ENCODE results near the gene ENDOV. TPM values are rescaled to one million over a fixed set of nuclear protein-coding genes. Genes with fewer than 3 reads are reported as not detected.
A peak's percentile ranks its signal among the peaks of the same experiment; 100 is the strongest.

The ENDOV gene
- total and polyA plus RNA-seq, 11 donors: 4.2 to 16.2 (median 9.4) TPM

DNA sequence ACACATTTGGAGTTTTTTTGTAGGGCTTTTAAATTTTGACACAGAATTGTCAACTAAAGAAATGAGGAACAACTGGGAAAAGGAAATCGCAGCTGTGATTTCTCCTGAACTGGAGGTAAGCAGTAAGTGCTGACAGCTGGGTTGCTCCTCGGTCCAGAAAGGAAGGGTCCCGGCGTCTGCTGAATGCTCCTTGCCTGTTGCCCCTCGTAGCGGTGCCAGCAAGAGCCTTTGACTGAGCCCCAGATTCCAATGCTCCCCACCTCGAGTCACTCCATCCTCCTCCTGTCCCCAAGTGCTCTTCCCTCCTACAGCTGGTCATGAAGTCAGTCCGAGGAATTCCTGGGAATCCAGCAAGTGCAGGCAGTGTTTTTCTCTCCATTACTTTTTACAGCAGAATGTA, 32.0 kb upstream of the ENDOV start:
- Histone ChIP-seq H3K4me1 (no peaks in the 10 kb centered on the region), H3K27me3 (no peaks in the 10 kb centered on the region), H3K4me3 (no peak overlapping the region), H3K9me3 (no peaks in the 10 kb centered on the region), H3K36me3 (peaks cover 0 to 100% (median 97%) of the 10 kb centered on the region in 9 donors), H3K27ac (no peak overlapping the region)
- intact Hi-C loops (cut with DNase I): no loop called here
- no peak for TF ChIP-seq POLR2A (IDR thresholded peaks at IDR 0.05)
- TF ChIP-seq, protein P1, sequence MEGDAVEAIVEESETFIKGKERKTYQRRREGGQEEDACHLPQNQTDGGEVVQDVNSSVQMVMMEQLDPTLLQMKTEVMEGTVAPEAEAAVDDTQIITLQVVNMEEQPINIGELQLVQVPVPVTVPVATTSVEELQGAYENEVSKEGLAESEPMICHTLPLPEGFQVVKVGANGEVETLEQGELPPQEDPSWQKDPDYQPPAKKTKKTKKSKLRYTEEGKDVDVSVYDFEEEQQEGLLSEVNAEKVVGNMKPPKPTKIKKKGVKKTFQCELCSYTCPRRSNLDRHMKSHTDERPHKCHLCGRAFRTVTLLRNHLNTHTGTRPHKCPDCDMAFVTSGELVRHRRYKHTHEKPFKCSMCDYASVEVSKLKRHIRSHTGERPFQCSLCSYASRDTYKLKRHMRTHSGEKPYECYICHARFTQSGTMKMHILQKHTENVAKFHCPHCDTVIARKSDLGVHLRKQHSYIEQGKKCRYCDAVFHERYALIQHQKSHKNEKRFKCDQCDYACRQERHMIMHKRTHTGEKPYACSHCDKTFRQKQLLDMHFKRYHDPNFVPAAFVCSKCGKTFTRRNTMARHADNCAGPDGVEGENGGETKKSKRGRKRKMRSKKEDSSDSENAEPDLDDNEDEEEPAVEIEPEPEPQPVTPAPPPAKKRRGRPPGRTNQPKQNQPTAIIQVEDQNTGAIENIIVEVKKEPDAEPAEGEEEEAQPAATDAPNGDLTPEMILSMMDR (IDR thresholded peaks at IDR 0.05): no peak
- no peak for ATAC-seq
- no peak for DNase-seq
- 84 to 91% (median 89%) methylated on average over 8 of the region's 8 CpGs for whole genome bisulfite sequencing, 4 donors

DNA sequence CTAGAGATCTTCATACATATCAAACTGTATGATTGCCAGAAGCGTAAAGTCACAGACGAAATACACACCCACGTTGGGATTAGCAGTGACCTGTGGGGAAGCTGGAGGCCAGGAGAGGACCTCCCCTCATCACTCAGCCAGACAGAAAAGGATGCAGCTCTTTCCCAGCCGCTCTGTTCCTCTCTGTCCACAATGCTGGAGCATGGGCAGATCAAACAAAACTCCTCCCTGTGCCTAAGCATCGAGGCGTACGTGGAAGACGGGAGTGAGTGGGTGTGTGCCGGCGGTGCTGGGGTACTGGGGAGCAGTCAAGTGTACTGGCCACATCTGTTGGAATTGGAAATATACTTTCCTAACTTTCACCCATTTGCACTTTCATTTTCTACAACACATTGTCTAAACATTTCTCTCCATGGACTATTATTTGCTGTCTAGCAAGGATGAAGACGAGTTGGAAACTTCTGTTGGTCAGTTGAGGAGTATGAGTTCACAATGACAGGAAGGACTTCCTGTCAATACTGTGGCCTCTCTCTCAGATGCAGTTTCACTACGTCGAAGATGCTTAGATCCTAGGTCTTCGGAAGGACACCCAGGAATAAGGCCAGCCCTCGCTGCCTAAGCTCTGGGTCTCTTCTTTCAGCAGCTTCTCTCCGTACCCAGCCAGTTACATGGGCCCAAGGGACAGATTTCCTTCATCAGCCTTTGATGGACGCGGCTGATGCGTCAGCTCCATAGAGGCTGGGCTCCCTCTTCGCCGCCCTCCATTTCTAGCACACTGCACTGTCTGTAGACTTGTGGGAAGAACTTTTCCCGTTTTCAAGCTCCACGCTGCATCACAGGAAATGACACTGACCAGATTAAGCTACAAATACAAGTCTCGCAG, 30.6 kb upstream of the ENDOV start:
- H3K9me3 ChIP-seq: no peaks in the 10 kb centered on the region
- TF ChIP-seq, protein P1 (IDR thresholded peaks at IDR 0.05): no peak
- TF ChIP-seq POLR2A (IDR thresholded peaks at IDR 0.05): no peak

DNA sequence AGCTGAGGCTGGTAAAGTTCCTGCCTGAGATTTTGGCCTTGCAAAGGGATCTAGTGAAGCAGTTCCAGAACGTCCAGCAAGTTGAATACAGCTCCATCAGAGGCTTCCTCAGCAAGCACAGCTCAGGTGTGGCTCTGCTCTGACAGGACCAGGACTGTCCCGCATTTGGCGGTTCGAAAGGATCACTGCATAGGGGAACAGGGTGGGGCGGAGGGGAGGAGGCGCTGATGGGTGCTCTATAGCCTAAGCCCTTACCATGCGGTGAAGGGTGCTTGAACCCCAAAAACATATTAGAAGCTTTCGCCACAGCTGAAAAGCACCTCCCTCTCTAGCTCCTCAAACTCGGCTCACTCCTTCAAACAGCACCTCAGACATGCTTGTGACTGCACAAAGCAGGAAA, 29.9 kb upstream of the ENDOV start:
- WGBS, 4 donors: 92 to 96% (median 95%) methylated on average over 9 of the region's 9 CpGs
- intact Hi-C loops (cut with DNase I): no loop called here
- DNase-seq (no peak), ATAC-seq (no peak)
- no peaks in the 10 kb centered on the region for H3K27me3 ChIP-seq
- H3K36me3 ChIP-seq: peaks cover 0 to 100% (median 100%) of the 10 kb centered on the region in 9 donors
- TF ChIP-seq, protein P1 (IDR thresholded peaks at IDR 0.05): no peak
- TF ChIP-seq POLR2A (IDR thresholded peaks at IDR 0.05): no peak
- no peak overlapping the region for H3K4me3 ChIP-seq
- peak overlapping the region in 2 of 12 donors; percentile 9 to 38 for H3K27ac ChIP-seq
- H3K9me3 ChIP-seq: no peaks in the 10 kb centered on the region
- no peaks in the 10 kb centered on the region for H3K4me1 ChIP-seq

More for the DNA sequence above, 30.6 kb upstream of the ENDOV start:
- 78 to 85% (median 79%) methylated on average over 24 of the region's 24 CpGs for WGBS, 4 donors
- no peaks in the 10 kb centered on the region for H3K4me1 ChIP-seq
- DNase-seq (no peak), ATAC-seq (peak in 1 of 4 donors; percentile 8)
- no peak overlapping the region for H3K4me3 ChIP-seq
- peak overlapping the region in 3 of 12 donors; percentile 10 to 38 (median 31) for H3K27ac ChIP-seq
- intact Hi-C loops (cut with DNase I): no loop called here
- peaks cover 0 to 100% (median 99%) of the 10 kb centered on the region in 9 donors for H3K36me3 ChIP-seq
- H3K27me3 ChIP-seq: no peaks in the 10 kb centered on the region

DNA sequence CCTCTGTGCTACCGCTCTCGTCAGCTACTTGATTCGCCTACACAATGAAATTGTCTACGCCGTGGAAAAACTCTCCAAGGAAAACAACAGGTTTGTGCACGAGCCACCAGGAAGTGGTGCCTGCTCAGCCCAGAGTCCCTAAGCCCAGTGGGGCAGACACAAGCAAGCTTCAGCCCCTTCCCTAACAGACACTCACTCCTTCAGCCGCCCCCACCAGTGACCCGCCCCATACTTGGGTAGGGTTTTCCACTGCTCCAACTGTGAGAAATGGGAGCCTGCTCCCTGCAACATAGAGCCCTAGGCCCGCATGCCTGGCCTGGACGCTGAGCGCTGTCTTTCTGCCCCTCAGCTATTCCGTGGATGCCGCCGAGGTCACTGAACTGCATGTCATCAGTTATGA, 28.6 kb upstream of the ENDOV start:
- Histone ChIP-seq H3K27me3 (no peaks in the 10 kb centered on the region), H3K4me1 (no peaks in the 10 kb centered on the region), H3K4me3 (no peak overlapping the region), H3K27ac (no peak overlapping the region), H3K36me3 (peaks cover 0 to 100% (median 100%) of the 10 kb centered on the region in 9 donors), H3K9me3 (no peaks in the 10 kb centered on the region)
- no peak for ATAC-seq
- 91 to 94% (median 92%) methylated on average over 14 of the region's 14 CpGs for WGBS, 4 donors
- no peak for TF ChIP-seq POLR2A (IDR thresholded peaks at IDR 0.05)
- TF ChIP-seq, protein P1 (IDR thresholded peaks at IDR 0.05): no peak
- DNase-seq: no peak
- intact Hi-C loops (cut with DNase I): no loop called here
